Stimulated activated CD8-positive, alpha-beta memory T cell treated with anti-CD3 and anti-CD28 coated beads, Interleukin-4, amount 100 ng/mL, for 24 hours (primary cell): Measurements from ENCODE around the gene SULT1C2.
"Not testable (repeated sequence)": the region's sequence is repeated elsewhere in the genome, so short reads cannot be mapped to it uniquely, and the experiment has no call there.

Experiments used
- DNase-seq: peaks from one replicate; pipeline ENCODE4 v3.0.0-alpha.2; 2020; ENCODE audit warnings: low read depth

The SULT1C2 gene

GRCh38 chr2:108288534-108289106 is at the start of gene SULT1C2:
Gene SULT1C2 (plus strand): TSS chr2:108288895. CDS start chr2:108293668, 4,773 bp downstream.
- DNase-seq, result no peak

GRCh38 chr2:108239786-108240185 is 48.9 kb upstream of the SULT1C2 start, which contains the start of gene SULT1C3:
Gene SULT1C3 (plus strand): TSS chr2:108239968. CDS start chr2:108247195, 7,227 bp downstream.
- DNase-seq, result no peak

GRCh38 chr2:108240966-108241365 is 47.7 kb upstream of the SULT1C2 start:
- DNase-seq, result no peak

- no peak for DNase-seq
Observed at GRCh38 chr2:108243566-108243965, 45.1 kb upstream of the SULT1C2 start.

GRCh38 chr2:108244667-108245414 is 43.9 kb upstream of the SULT1C2 start:
- DNase-seq, result no peak

GRCh38 chr2:108253106-108253505 is 35.6 kb upstream of the SULT1C2 start:
- no peak for DNase-seq

- DNase-seq, result no peak
Observed at GRCh38 chr2:108257757-108258331, 30.9 kb upstream of the SULT1C2 start.

GRCh38 chr2:108260773-108261172 is 27.9 kb upstream of the SULT1C2 start:
- no peak for DNase-seq

- DNase-seq, result no peak
Observed at GRCh38 chr2:108262036-108262435, 26.7 kb upstream of the SULT1C2 start.

- DNase-seq, result no peak
Observed at GRCh38 chr2:108263401-108263800, 25.3 kb upstream of the SULT1C2 start.

- no peak for DNase-seq
Observed at GRCh38 chr2:108266218-108266617, 22.5 kb upstream of the SULT1C2 start.

- DNase-seq, result no peak
Observed at GRCh38 chr2:108267101-108267500, 21.6 kb upstream of the SULT1C2 start.

- DNase-seq, result no peak
Observed at GRCh38 chr2:108268001-108268400, 20.7 kb upstream of the SULT1C2 start.

- DNase-seq, result no peak
Observed at GRCh38 chr2:108270346-108270745, 18.3 kb upstream of the SULT1C2 start.

- no peak for DNase-seq
Observed at GRCh38 chr2:108270768-108271506, 17.8 kb upstream of the SULT1C2 start.

GRCh38 chr2:108271691-108272253 is 16.9 kb upstream of the SULT1C2 start:
- no peak for DNase-seq

GRCh38 chr2:108278631-108279030 is 10.1 kb upstream of the SULT1C2 start:
- DNase-seq, result no peak

GRCh38 chr2:108279468-108279867 is 9.2 kb upstream of the SULT1C2 start:
- DNase-seq, result no peak

- no peak for DNase-seq
Observed at GRCh38 chr2:108280466-108280865, 8.2 kb upstream of the SULT1C2 start.

GRCh38 chr2:108284566-108284965 is 4.1 kb upstream of the SULT1C2 start:
- not testable (repeated sequence) for DNase-seq

- no peak for DNase-seq
Observed at GRCh38 chr2:108285616-108286015, 3.1 kb upstream of the SULT1C2 start.

GRCh38 chr2:108287169-108287568 is 1.5 kb upstream of the SULT1C2 start:
- no peak for DNase-seq
